NCI-H146 (cell line): ENCODE measurements around the gene FANCM.
"Not testable (repeated sequence)": the region's sequence is repeated elsewhere in the genome, so short reads cannot be mapped to it uniquely, and the experiment has no call there.

ENCODE experiments used
- DNase-seq: peaks from one replicate; lab custom pipeline; 2025; lab: John Stamatoyannopoulos, UW

FANCM gene

DNA sequence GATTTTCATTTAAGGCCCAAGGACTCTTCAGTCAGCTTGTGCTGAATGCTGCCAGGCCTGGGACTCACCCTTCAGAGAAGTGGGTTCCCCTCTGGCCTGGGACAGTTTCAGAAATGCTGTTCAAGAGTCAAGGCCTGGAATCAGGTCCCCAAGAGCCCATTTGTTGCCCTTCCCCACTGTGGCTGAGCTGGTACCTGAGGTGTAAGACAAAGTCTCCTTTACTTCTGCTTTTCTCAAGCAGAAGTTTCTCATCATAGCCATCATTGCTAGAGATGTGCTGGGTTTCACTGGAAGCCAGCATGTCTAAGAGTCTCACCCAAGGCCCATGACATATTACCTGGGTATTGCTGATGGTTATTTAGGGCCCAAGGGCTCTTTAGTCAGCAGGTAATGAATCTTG lies 8.9 kb downstream of the FANCM start:
- DNase-seq = no peak

DNA sequence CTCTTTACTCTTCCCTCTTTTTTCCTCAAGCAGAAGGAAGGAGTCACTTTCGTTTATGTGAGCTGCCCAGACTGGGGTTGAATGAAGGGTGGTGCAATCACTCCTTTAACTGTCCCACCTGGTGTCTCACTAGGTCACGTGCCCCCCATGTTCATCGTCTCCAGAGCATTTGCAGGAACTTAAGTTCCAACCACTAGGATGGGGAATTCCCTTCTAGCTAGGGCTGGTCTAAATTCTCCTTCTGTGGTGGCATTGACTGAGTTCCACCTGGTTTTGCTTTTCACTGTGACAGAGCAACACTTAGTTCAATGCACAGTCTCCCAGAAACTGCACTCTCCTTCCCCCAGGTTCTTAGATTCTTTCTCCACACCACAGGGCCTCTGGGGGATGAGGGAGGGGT lies 9.5 kb downstream of the FANCM start:
- DNase-seq = no peak

DNA sequence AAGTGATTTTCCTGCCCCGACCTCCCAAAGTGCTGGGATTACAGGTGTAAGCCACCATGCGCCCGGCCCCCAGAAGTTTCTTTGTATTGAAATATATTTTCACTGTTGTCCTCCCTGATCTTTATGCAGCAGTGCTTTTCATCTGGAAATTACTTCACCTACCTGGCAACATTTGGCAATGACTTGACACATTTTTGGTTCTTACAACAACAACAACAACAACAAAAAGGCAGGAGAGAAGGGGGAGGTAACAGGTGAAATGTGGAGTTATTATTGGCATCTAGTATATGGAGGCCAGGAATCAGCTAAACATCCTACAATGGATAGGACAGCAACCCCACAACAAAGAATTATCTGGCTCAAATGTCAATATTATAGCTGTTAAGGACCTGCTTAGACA lies 13.9 kb downstream of the FANCM start:
- no peak for DNase-seq

DNA sequence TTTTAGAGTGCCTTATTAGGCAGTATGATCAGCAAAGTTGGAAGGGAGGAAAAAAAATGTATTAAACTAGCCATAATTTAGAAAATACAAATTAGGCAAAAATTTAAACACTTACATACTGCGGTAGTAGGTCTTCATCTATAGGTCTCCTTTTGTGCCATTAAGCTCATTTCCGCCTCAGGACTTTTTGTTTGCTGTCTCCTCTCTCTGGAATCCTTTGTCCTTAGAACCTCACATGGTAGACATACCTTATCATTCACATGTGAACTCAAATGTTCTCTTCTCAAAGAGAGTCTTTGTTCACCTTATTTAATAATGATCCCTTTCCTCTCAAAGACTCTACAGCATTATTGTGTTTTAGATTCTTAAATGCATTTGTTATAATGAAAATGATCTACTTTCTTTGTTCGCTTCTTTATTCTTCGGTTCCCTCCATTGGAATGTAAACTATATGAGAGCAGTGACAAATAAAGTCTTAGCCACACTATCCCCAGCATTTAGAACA lies 14.7 kb downstream of the FANCM start:
- DNase-seq = no peak

DNA sequence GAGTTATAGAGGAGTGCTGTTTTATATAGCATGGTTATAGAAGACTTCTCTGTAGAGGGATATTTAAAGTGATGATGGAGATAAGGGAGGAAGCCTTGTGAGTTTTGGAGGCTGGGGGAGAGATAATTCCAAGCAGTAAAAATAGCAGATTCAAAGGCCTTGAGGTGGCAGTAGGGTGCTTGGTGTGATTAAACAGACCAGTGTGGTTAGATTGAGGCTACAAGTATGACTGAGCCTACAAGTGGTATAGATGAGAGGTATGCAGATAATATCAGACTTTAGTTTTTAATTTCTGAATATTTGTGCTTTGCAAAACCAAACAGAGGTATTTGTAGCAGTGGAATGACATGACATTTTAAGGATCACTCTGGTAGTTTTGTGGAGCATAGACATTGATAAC lies 20.3 kb downstream of the FANCM start:
- DNase-seq = no peak

DNA sequence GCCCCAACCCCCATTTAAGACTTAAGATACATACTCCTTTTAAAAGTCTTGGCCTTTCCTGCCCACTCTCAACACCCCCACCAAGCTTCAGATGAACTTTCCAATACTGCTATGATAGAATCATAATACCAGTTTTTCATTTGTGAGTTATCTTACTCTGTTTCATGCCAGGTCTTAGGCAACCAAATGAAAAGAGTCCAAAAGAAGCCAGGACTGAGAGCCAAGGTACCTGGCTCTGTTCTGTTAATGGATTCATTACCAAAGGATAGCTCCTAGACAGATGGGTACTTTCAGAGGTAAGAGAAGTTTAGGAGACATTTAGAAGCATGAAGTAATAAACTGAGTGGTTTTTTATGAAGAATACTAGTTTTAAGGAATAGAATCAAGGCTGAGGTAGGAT lies 34.2 kb downstream of the FANCM start:
- DNase-seq = no peak

DNA sequence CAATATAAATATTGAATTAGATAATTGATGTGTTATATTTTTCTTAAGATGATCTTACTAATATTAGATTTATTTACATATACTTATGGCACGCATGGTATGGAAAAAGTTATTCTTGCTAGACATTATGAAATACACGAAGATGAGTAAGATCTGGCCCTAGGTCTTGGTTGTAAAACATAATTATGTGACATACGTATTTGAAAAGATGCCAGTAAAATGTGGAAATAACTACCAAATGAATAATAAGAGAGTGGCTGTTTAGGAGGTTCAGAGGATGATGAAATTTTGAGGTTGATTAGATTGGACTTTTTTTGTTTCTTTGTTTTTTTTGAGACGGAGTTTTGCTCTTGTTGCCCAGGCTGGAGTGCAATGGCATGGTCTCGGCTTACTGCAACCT lies 41.3 kb downstream of the FANCM start:
- no peak for DNase-seq

DNA sequence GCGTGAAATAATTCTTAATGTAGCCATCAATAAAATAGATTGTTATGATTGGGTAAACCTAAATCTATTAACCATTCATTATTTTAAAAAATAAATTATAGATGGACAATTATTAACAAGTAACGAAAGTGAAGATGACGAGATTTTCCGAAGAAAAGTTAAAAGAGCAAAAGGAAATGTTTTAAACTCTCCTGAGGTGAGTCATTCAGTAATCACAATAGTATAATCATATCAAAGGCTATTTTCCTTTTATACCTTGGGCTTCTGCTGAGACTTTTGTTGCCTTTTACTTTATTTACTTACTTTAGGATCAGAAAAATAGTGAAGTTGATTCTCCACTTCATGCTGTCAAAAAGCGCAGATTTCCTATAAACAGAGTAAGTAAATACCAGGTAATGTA lies 45.6 kb downstream of the FANCM start:
- no peak for DNase-seq

DNA sequence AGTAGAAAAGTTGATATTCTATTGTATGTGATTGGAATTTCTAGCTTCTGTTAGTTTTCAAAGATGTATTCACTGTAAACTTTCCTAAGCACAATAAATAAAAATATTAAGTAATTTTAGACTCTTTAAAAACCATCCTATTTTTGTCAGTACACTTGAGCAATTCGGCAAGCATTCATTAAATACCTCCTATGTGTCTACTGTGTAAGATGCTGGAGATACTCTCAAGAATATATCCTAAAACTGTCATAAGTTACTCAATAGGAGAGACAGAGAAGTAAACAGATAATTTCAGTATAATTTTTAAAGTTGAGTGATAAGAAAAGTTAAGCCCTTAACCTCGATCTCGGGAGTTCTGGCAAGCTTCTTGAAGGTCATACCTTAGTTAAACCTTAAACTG lies 46.1 kb downstream of the FANCM start:
- DNase-seq = no peak

DNA sequence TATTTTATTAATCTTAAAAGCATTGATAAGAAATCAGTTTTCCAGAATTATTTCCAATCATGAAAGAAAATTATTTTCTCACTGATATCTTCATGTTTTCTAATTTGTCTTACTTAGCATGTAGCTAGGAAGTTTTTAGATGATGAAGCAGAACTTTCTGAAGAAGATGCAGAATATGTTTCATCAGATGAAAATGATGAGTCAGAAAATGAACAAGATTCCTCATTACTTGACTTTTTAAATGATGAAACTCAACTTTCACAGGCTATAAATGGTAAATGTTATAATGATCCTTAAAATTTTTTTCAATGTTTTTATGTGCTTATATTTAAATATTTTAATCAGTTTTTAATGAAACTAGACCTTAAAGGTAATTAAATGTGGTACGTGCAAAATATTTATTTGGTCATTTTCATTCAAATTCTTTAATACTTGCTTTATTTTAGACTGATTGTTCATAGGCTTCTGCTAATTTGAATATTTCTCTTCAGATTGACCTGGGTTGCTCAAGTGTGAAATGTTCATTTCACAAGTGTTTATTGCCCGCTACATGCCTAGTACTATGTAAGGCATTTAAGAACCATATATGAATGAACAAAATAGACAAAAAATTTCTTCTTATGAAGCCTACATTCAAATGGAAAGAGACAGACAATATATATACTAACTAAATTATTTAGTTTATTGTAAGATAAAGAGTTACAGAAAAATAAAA lies 49.5 kb downstream of the FANCM start:
- DNase-seq = no peak

DNA sequence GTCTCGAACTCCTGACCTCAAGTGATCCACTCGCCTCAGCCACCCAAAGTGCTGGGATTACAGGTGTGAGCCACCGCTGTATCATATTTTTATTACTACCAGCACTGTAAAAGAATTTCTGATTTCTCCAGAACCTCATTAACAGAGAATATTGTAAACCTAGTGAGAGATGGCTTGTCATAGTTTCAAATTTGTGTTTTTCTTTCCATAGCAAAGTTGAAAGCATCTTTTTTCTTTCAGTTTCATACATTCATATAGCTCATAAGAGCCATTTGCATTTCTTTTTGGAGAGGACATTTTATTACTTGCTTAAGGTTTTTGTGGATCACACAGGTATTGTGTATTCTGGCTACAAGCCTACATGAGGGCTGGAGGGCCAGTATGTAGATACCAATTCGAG lies 59.2 kb downstream of the FANCM start:
- DNase-seq = no peak

DNA sequence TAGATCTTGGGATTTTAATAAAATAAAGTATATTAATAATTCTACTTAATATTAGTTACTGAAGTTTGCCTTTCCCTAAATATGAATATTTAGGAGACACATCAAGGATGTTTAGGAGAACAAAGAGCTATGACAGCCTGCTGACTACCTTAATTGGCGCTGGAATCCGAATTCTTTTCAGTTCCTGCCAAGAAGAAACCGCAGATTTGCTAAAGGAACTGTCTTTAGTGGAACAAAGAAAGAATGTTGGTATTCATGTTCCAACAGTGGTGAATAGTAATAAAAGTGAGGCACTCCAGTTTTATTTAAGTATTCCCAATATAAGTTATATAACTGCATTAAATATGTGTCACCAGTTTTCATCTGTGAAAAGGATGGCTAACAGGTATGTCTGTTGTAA lies 62.8 kb downstream of the FANCM start:
- DNase-seq = no peak

DNA sequence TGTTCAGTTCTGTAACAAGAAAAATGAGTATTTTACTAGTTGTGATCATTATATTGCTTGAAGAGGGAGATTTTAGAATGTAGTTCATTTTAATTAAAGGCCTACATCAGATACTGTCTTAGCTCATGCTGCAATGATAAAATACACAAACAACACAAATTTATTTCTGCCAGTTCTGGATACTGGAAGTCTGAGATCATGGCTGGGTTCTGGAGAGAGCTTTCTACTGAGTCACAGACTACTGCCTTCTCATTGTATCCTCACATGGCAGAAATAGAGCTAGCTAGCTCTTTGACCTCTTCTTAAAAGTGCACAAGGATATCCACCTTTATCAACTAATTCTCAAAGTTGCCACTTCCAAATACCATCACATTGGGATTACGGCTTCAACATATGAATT lies 63.5 kb downstream of the FANCM start:
- DNase-seq = no peak

DNA sequence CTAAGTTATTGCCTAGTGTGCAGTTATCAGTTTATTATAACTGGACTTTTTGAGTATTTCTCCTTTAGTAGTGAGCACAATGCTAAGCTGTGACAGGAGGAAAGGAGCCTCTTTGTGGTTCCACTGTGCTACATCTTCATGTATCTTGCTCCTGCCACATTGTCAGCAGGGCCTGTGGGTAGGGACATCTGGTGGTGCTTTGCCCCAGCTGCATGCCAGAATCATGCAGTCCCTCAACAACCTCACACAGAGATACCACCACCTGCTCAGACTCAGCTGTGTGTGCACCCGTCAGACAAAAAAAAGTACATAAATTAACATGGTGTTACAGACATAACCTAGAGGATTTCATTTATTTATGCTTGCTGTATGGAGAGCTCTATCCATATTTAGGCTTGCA lies 66.2 kb downstream of the FANCM start:
- no peak for DNase-seq

DNA sequence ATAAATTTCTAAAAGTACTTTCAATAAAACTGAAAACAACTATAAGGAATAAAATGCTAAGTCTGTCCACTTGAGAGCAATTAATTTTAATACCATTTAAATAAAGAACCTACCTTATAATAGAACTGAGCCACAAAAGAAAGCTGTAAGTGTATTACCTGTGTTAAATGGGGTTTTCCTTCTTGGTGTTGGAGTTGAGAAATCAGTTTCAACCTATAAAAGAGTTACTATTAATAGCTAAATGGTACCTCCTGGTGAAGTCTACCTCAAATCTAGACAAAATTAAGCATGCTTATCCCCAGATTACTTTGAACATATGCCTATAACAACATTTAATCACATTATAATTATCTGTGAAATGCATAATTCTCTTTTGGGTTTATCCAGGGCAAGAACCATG lies 68.5 kb downstream of the FANCM start:
- no peak for DNase-seq

DNA sequence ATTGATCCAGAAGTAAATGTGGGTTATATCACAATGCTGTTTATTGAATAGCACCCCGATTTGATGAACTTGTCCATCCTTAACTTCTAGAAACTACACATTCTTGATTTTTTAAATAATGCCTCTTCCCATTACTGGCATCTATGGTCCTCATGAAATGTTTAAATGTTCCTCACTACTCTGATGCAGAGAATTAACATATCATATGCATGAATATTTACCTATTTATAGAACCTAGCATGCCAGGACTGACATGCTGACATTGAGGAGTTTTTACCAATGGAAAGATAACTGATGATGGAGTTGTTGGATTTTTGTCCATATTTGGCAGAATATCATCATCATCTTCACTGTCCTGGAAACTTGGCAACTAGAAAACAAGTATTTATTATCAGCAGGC lies 74.4 kb downstream of the FANCM start:
- no peak for DNase-seq

DNA sequence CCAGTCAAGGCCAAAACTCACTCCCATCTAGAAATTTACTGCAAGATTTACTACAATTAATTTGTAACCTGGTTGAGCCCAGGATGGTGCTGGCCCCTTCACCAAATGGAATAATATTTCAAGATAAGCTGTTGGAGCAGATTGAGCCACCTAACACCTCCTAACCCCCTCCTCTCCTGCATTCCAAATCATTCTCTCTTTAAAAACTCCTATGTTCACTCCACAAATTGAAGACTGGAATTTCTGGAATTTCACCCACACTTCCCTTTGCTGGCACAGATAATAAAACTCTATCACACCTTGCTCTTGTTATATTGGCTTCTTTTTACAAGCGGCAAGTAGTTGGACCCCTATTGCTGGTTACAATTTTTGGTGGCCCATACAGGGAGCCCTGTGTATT lies 75.6 kb downstream of the FANCM start:
- DNase-seq = no peak

DNA sequence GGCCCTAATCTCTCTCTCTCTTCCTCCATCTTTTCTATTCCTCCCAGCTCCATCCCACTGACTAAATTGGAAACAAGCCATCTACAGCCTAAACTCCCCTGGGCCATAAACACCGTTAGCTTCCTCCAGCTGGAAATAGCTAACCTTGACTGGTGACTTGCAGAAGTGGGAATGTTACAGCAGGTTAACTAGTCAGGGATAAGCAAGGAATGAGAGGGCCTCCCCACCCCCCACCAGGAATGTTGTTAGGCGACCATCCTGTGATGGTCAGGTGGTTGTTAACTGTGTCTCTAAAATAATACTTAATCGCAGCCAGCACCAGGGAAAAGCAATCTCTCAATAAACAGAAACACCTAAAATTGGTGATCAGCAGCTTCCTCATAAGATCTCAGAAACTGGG lies 76.5 kb downstream of the FANCM start:
- DNase-seq = no peak

DNA sequence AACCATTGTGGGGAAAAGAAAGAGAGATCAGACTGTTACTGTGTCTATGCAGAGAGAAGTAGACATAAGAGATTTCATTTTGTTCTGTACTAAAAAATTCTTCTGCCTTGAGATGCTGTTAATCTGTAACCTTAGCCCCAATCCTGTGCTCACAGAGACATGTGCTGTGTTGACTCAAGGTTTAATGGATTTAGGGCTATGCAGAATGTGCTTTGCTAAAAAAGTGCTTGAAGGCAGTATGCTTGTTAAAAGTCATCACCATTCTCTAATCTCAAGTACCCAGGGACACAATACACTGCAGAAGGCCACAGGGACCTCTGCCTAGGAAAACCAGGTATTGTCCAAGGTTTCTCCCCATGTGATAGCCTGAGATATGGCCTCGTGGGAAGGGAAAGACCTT lies 78.0 kb downstream of the FANCM start:
- not testable (repeated sequence) for DNase-seq

DNA sequence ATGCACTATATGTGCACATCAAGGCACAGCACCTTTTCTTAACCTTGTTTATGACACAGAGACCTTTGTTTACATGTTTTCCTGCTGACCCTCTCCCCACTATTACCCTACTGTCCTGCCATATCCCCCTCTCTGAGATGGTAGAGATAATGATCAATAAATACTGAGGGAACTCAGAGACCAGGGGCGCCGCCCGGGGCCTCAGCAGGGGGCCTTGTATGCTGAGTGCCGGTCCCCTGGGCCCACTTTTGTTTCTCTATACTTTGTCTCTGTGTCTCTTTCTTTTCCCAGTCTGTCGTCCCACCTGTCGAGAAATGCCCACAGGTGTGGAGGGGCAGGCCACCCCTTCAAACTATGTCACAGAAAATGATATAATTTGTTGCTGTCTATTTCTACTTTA lies 78.6 kb downstream of the FANCM start:
- peak; percentile 6 for DNase-seq

DNA sequence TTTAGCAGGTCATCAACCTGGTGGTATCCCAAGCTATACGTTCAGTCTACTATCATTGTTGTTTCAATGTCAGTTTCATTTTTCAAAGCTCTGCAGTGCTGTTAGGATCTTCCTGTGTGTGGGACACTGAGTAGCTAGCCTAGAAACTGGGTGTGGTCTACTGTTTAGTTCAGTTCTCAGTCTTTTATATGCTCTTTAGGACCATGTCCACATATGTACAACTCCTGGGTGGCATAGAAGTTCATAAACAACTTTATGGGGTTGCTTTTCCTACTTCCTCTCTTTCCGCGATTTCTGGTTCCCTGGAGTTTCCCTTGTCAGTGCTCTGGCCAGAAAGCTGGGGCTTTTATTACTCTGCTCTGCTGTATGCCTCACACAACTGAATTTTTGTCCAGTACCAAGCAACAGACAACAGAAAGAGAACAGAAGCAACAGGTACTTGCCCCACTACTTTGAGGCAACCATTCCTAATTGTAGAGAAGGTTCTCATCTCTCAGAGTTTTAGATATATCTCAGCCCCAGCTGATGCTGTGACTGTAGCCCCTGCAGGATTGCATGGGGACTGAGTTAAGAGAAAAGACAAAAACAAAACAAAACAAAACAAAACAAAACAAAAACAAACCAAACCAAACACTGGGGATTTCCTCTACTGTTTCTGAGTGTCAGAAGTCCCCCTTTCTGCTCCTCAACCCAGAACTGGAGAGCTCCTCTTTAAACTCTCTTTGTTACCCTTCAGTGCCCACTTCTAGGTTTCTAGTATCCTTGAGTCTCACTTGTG lies 86.9 kb downstream of the FANCM start:
- no peak for DNase-seq

DNA sequence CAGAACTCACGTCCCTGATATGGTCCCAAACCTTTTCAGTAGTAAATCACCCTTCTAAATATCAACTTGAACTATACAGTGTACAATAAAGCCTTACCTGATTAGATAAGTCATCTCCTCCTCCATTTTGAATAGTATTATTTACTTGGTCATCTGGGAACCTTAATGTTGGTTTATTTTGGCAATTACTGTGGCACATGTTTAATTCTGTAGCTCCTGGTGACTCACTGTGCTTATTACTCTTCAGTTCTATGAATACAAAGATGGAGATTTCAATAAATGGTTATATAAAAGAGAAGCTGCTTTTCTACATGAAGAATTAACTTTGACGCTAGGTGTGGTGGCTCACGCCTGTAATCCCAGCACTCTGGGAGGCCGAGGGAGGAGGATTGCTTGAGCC lies 91.8 kb downstream of the FANCM start:
- DNase-seq = no peak

DNA sequence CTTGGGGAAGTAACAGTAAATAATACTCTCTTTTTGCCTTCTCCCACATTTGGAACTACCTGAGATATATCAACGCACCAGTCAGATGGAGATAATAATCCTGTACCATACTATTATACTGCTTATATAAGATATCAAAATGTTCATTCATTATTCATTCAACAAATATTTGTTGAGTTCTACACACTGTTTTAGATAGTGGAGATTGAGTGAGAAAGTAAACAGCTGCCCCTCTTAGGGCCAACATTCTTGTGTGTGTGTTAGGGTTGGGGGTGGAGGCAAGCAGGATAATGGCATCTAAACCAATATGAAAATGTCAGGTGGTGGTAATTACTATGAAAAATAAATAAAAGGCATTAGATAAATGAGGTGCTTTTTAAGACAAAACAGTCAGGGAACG lies 103.3 kb downstream of the FANCM start:
- DNase-seq = peak; percentile 8

DNA sequence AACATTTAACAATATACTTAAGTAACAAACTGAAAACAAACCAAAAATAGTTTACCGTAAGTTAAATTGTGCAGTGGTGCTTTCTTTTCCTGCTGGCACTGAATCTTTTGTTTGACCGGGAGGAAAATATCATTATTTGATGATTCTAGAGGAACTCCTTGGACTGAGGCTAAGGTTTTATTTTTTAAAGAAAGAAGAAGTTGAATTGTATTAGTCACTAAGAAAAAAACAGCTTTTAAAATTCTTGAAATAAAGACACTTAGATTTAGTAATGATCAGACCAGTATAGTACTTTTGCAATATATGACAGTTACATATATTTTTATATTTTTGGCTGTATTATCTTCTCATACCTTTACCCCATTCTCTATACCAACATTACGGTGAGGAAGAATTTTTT lies 107.0 kb downstream of the FANCM start:
- DNase-seq = no peak
